ENCODE data around the gene SPATA45.
"Not testable (repeated sequence)": the region's sequence is repeated elsewhere in the genome, so short reads cannot be mapped to it uniquely, and the experiment has no call there.

Gene SPATA45

DNA sequence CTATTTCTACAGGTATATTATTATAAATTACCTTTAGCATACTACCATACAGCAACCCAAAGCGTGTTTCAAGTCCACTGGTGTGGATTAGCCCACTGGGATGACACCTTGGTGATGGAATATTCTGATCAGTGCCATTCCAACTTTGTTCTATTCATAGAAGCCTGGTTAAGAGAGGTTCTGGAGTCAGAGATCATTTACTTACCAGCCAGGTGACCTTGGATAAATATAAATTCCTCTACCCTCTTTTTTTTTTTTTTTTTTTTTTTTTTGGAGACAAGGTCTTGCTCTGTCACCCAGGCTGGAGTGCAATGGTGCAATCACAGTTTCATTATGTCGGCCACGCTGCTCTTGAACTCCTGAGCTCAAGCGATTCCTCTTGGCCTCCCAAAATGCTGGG lies at the start of gene SPATA45:
Gene SPATA45 (minus strand): TSS at position 101 of the 400 bp plus-strand sequence. CDS start 11,500 bp downstream, outside the sequence.
- TF ChIP-seq Cebpa-rat (IDR thresholded peaks at IDR 0.05) = no peak
- Histone ChIP-seq H3K27me3 (no peaks in the 10 kb centered on the region), H3K4me3 (no peak within 1 kb of the TSS), H3K36me3 (no peaks in the 10 kb centered on the region), H3K4me2 (no peak within 1 kb of the TSS), H3K9me3 (peaks cover 18% of the 10 kb centered on the region), H3K9ac (no peak within 1 kb of the TSS), H3K4me1 (peaks cover 6% of the 10 kb centered on the region), H3K27ac (no peak within 1 kb of the TSS), H4K20me1 (no peaks in the 10 kb centered on the region)

DNA sequence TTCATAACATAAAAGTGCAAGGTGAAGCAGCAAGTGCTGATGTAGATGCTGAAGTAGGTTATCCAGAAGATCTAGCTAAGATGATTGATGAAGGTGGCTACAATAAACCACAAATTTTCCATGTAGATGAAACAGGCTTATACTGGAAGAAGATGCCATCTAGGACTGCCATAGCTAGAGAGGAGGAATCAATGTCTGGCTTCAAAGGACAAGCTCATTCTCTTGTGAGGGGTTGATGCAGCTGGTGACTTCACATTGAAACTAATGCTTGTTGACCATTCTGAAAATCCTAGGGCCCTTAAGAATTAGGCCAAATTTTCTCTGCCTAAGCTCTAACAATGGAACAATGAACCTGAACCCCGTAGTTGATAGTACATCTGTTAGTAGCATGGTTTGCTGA lies 44.7 kb upstream of the SPATA45 start:
- Histone ChIP-seq H3K4me2 (no peak overlapping the region), H3K27me3 (no peaks in the 10 kb centered on the region), H3K4me1 (no peaks in the 10 kb centered on the region), H3K9ac (no peak overlapping the region), H3K27ac (no peak overlapping the region), H3K9me3 (no peaks in the 10 kb centered on the region), H4K20me1 (no peaks in the 10 kb centered on the region), H3K4me3 (no peak overlapping the region), H3K36me3 (peaks cover 95% of the 10 kb centered on the region)
- TF ChIP-seq Cebpa-rat (IDR thresholded peaks at IDR 0.05) = no peak

DNA sequence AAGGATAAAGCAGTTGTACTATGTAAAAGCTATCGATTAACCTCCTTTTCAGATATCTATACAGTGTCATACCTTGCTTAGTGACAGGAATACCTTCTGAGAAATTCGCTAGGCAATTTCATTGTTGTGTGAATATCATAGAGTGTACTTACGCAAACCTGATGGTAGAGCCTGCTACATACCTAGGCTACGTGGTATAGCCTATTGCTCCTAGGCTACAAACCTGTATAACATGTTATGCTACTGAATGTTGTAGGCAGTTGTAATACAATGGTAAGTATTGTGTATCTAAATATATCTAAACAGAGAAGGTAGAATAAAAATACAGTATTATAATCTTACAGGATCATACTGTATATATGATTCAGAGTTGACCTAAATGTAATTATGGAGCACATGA lies 37.1 kb upstream of the SPATA45 start:
- H3K36me3 ChIP-seq = peaks cover 78% of the 10 kb centered on the region

DNA sequence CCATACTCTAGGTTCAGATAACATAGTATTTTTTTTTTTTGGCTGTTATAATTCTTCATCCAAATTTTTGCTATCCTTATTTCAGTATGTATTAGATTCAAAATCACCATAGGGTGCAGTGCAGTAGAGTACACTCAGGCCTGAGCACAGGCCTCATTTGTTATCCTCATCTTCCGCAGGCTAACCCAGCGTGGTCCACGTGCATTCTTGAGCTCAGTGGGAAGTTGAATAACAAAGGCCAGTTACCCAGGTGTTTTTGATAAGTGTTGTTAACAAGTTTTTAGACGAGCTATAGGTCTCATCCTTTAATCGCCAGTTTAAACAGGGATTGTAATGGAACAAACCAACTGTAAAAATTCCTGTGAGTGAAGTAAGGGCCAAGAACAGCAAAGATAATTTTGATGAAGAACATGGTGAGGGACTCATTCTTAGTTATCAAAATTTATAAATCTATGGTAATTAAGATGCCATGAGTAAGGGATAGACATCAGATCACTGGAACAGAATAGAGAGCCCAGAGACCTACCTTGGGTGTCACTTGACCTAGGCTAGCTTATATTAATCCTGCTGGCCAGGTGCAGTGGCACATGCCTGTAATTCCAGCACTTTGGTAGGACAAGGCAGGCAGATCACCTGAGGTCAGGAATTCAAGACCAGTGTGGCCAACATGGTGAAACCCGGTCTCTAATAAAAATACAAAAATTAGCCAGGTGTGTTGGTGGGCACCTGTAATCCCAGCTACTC lies 32.7 kb upstream of the SPATA45 start:
- Histone ChIP-seq H3K9me3 (no peaks in the 10 kb centered on the region), H3K27ac (no peak overlapping the region), H3K27me3 (no peaks in the 10 kb centered on the region), H3K36me3 (peaks cover 73% of the 10 kb centered on the region), H3K9ac (no peak overlapping the region), H4K20me1 (no peaks in the 10 kb centered on the region), H3K4me2 (no peak overlapping the region), H3K4me1 (no peaks in the 10 kb centered on the region), H3K4me3 (no peak overlapping the region)
- no peak for TF ChIP-seq Cebpa-rat (IDR thresholded peaks at IDR 0.05)

More for the DNA sequence above, 37.1 kb upstream of the SPATA45 start:
- no peaks in the 10 kb centered on the region for H3K27me3 ChIP-seq
- no peaks in the 10 kb centered on the region for H3K9me3 ChIP-seq
- H3K9ac ChIP-seq = no peak overlapping the region
- no peak for TF ChIP-seq Cebpa-rat (IDR thresholded peaks at IDR 0.05)
- H3K4me1 ChIP-seq = no peaks in the 10 kb centered on the region
- no peaks in the 10 kb centered on the region for H4K20me1 ChIP-seq
- no peak overlapping the region for H3K4me3 ChIP-seq
- H3K27ac ChIP-seq = no peak overlapping the region
- no peak overlapping the region for H3K4me2 ChIP-seq

DNA sequence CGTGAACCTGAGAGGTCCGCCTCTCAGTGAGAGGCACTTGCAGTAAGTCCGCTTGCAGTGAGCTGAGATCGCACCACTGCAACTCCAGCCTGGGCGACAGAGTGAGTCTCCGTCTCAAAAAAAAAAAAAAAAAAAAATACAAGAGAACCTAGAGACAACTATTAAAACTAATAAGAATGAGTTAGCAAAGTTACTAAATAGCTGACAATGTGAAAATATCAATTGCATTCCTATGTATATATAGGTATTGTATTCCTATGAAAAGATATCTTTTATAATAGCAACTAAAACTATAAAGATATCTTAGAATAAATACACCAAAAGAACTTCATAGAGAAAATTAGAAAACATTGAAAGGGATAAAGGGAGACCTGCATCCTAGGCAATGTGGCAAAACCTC lies 31.0 kb upstream of the SPATA45 start:
- TF ChIP-seq Cebpa-rat (IDR thresholded peaks at IDR 0.05) = no peak
- H3K9me3 ChIP-seq = no peaks in the 10 kb centered on the region
- no peak overlapping the region for H3K4me2 ChIP-seq
- no peaks in the 10 kb centered on the region for H3K27me3 ChIP-seq
- H4K20me1 ChIP-seq = no peaks in the 10 kb centered on the region
- peaks cover 74% of the 10 kb centered on the region for H3K36me3 ChIP-seq
- no peak overlapping the region for H3K27ac ChIP-seq
- no peak overlapping the region for H3K9ac ChIP-seq
- H3K4me1 ChIP-seq = no peaks in the 10 kb centered on the region
- H3K4me3 ChIP-seq = no peak overlapping the region

DNA sequence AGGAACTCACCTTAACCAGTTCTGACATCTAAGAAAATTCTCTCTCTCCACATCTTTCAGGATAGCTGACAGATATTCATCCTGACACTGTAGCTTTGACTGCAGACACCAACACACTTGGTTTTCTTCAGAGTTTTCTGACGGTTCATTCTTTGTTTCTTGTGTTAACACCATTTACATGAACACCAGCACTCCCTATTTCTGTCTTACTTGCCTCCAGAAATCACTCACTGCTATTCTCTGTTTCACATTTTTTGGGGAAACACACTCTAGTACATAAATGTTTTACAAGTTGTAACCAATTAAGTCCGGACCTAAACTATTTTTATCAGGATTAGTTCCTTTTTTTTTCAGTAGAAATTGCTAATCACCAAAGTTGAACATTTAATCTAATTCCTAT lies 26.1 kb upstream of the SPATA45 start:
- Histone ChIP-seq H3K4me3 (no peak overlapping the region), H3K4me1 (no peaks in the 10 kb centered on the region), H3K36me3 (peaks cover 77% of the 10 kb centered on the region), H3K27me3 (no peaks in the 10 kb centered on the region), H3K9ac (no peak overlapping the region), H3K4me2 (no peak overlapping the region), H3K27ac (no peak overlapping the region), H3K9me3 (no peaks in the 10 kb centered on the region), H4K20me1 (no peaks in the 10 kb centered on the region; the same call in 1 of the 2 replicates)
- TF ChIP-seq Cebpa-rat (IDR thresholded peaks at IDR 0.05) = no peak

DNA sequence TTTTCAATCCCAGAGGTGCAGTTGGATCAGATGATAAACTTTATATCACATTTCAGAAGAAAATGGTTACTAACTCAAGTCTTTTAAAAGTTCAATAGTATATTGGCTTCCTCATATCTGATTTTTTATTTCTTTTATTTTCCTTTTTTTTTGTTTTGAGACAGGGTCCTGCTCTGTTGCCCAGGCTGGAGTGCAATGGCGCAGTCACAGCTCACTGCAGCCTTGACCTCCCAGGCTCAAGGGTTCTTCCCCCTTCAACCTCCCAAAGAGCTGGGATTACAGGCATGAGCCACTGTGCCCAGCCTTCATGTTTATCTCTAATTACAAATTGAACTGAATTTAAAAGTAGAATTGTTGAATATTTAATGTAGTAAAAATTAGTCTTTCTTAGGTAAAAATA lies 24.5 kb upstream of the SPATA45 start:
- no peak overlapping the region for H3K27ac ChIP-seq
- H3K36me3 ChIP-seq = peaks cover 72% of the 10 kb centered on the region
- H3K4me2 ChIP-seq = no peak overlapping the region
- H3K27me3 ChIP-seq = no peaks in the 10 kb centered on the region
- H4K20me1 ChIP-seq = no peaks in the 10 kb centered on the region; the same call in 1 of the 2 replicates
- no peak overlapping the region for H3K9ac ChIP-seq
- no peak overlapping the region for H3K4me3 ChIP-seq
- H3K4me1 ChIP-seq = no peaks in the 10 kb centered on the region
- TF ChIP-seq Cebpa-rat (IDR thresholded peaks at IDR 0.05) = no peak
- H3K9me3 ChIP-seq = no peaks in the 10 kb centered on the region

DNA sequence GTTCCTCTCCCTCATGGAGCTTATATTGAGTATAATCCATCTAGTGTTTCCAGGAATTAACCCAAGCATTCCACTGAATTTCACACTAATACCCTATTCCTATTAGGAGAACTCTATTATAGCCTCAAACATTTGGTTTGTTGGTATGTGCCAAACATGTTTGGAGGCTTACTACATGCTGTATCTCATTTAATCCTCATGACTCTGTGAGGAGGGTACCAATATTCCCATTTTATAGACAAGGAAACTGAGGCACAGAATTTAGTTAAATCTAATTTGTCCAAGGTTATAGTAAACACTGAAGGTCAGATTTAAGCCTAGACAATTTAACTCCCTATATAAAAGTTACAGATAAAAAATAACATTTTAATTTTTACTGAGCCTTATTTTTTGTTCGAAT lies 19.7 kb upstream of the SPATA45 start:
- Histone ChIP-seq H3K4me3 (no peak overlapping the region), H3K4me1 (no peaks in the 10 kb centered on the region), H3K27ac (no peak overlapping the region), H3K9me3 (no peaks in the 10 kb centered on the region), H3K4me2 (no peak overlapping the region), H4K20me1 (peaks cover 14% of the 10 kb centered on the region), H3K36me3 (peaks cover 48% of the 10 kb centered on the region), H3K9ac (no peak overlapping the region), H3K27me3 (no peaks in the 10 kb centered on the region)
- no peak for TF ChIP-seq Cebpa-rat (IDR thresholded peaks at IDR 0.05)

DNA sequence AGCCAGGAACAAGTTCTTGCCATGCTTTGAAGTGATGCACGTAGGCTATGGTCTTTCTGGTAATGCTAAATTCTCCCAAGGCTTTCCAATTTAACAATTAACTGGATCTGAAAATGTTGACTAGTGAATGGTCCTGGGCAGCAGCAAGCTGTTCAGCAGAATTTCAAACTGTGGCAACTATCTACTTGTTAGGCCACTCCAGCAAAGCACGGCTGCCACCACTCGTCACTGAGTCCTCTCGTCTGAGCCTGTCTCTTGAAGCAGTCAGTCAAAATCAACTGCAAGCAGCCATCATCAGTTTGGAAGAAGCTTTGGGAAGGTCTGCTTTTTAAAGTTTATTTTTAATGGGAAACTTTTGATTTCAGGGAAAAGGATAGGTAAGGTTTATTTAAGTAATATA lies 16.8 kb upstream of the SPATA45 start:
- Histone ChIP-seq H3K4me1 (peaks cover 22% of the 10 kb centered on the region), H3K36me3 (peaks cover 45% of the 10 kb centered on the region), H3K27ac (no peak overlapping the region), H3K9ac (no peak overlapping the region), H3K9me3 (peaks cover 12% of the 10 kb centered on the region; the same call in 1 of the 2 replicates), H3K4me2 (no peak overlapping the region), H3K27me3 (no peaks in the 10 kb centered on the region), H3K4me3 (no peak overlapping the region), H4K20me1 (peaks cover 33% of the 10 kb centered on the region)
- TF ChIP-seq Cebpa-rat (IDR thresholded peaks at IDR 0.05) = no peak

DNA sequence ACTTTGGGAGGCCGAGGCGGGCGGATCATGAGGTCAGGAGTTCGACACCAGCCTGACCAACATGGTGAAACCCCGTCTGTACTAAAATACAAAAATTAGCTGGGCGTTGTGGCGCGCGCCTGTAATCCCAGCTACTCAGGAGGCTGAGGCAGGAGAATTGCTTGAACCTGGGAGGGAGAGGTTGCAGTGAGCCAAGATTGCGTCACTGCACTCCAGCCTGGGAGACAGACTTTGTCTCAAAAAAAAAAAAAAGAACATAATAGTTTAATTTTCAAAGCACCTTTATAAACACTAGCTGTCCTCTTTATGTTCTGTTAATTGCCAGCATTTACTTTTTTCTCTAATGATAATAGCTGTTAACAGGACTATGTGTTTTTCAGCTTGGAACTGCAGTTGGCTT lies 15.9 kb upstream of the SPATA45 start:
- H3K36me3 ChIP-seq = peaks cover 41% of the 10 kb centered on the region
- peaks cover 12% of the 10 kb centered on the region; the same call in 1 of the 2 replicates for H3K9me3 ChIP-seq
- not testable (repeated sequence) for H3K27ac ChIP-seq, H3K4me2 ChIP-seq, H3K9ac ChIP-seq, H3K4me3 ChIP-seq, H3K27me3 ChIP-seq
- H4K20me1 ChIP-seq = peaks cover 38% of the 10 kb centered on the region
- H3K4me1 ChIP-seq = peaks cover 28% of the 10 kb centered on the region

All from BLaER1 (cell line).